Osteoblast (primary cell): ENCODE data around the gene C2CD2. TPM values are rescaled to one million over a fixed set of nuclear protein-coding genes. Genes with fewer than 3 reads are reported as not detected.

ENCODE experiments used
- DNase-seq: peaks from one replicate; pipeline ENCODE4 v3.0.0; 2011; ENCODE audit warnings: low spot score, mixed read lengths; ENCODE audit not compliant: insufficient read length; ENCODE audit errors: missing footprints
- H2AFZ ChIP-seq: 2 replicates; pipeline ENCODE4 v1.6.0; 2011; ENCODE audit warnings: mild to moderate bottlenecking, low read length
- H3K27ac ChIP-seq: 2 replicates; pipeline ENCODE4 v1.5.1; 2011; ENCODE audit warnings: mild to moderate bottlenecking, low read depth, low read length, moderate library complexity
- H3K27me3 ChIP-seq: 2 replicates; pipeline ENCODE4 v1.6.0; 2012; ENCODE audit warnings: mild to moderate bottlenecking, control low read depth, inconsistent platforms, low read length, moderate library complexity; ENCODE audit not compliant: insufficient read depth
- H3K36me3 ChIP-seq: 2 replicates; pipeline ENCODE4 v1.5.1; 2011; ENCODE audit warnings: mild to moderate bottlenecking, low read length, control low read depth, moderate library complexity; ENCODE audit not compliant: insufficient read depth
- H3K4me1 ChIP-seq: 2 replicates; pipeline ENCODE4 v1.5.1; 2011; ENCODE audit warnings: mild to moderate bottlenecking, low read length, control low read depth, moderate library complexity; ENCODE audit not compliant: insufficient read depth
- H3K4me2 ChIP-seq: 2 replicates; pipeline ENCODE4 v1.6.0; 2011; ENCODE audit warnings: mild to moderate bottlenecking, low read length; ENCODE audit not compliant: insufficient read depth
- H3K4me3 ChIP-seq: fragments of 200-600 bp; sonication (generic); 3 replicates; pipeline ENCODE4 v1.5.1; 2012; ENCODE audit warnings: mild to moderate bottlenecking, low read length, inconsistent platforms; ENCODE audit not compliant: insufficient read depth
- H3K79me2 ChIP-seq: 2 replicates; pipeline ENCODE4 v1.6.0; 2012; ENCODE audit warnings: mild to moderate bottlenecking, low read length, control low read depth, inconsistent platforms; ENCODE audit not compliant: insufficient read depth
- H3K9me3 ChIP-seq: 2 replicates; pipeline ENCODE4 v1.5.1; 2011; ENCODE audit warnings: low read depth, low read length, control low read depth
- H4K20me1 ChIP-seq: 2 replicates; pipeline ENCODE4 v1.6.0; 2012; ENCODE audit warnings: mild to moderate bottlenecking, low read length, control low read depth; ENCODE audit not compliant: insufficient read depth
- total RNA-seq: library from RNA; depleted of rRNA; stranded (reverse); fragments of >200 nt; gene quantifications from 2 replicates; pipeline ENCODE4 v1.2.3, GENCODE V29; 2012
- TF ChIP-seq, protein P1 (sequence below): IDR thresholded peaks from 2 replicates; pipeline ENCODE4 v1.5.1; 2011; ENCODE audit warnings: mild to moderate bottlenecking, low read depth, low read length, moderate library complexity; ENCODE audit errors: extremely low read depth

The C2CD2 gene
- total RNA-seq, 1 donor: 40.9 TPM

DNA sequence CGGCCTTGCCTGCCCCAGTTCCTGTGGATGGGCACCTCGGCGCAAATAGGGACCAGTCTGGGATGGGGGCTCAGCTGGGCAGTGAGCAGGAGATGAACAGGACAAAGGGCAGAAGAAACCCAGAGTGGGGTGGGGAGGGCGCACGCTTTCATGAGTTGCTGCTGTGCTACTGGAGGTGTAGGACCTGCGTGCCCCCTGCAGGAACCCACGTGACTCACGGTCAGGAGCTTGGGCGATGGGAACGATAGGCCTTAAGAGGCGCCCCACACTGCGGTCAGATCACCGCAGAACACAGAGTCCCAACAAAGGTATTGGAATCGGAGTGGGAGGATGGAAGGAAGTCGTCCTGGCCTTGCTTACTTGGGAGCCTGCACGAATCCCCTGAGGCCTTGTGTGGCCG, 91.8 kb downstream of the C2CD2 start:
- Histone ChIP-seq H3K9me3 (no peaks in the 10 kb centered on the region), H3K27ac (no peak overlapping the region), H3K27me3 (no peaks in the 10 kb centered on the region), H3K4me3 (no peak overlapping the region), H3K4me1 (peaks cover 7% of the 10 kb centered on the region), H4K20me1 (no peaks in the 10 kb centered on the region), H3K4me2 (no peak overlapping the region), H3K36me3 (peaks cover 7% of the 10 kb centered on the region), H2AFZ (no peak overlapping the region), H3K79me2 (peaks cover 33% of the 10 kb centered on the region)
- TF ChIP-seq, protein P1, sequence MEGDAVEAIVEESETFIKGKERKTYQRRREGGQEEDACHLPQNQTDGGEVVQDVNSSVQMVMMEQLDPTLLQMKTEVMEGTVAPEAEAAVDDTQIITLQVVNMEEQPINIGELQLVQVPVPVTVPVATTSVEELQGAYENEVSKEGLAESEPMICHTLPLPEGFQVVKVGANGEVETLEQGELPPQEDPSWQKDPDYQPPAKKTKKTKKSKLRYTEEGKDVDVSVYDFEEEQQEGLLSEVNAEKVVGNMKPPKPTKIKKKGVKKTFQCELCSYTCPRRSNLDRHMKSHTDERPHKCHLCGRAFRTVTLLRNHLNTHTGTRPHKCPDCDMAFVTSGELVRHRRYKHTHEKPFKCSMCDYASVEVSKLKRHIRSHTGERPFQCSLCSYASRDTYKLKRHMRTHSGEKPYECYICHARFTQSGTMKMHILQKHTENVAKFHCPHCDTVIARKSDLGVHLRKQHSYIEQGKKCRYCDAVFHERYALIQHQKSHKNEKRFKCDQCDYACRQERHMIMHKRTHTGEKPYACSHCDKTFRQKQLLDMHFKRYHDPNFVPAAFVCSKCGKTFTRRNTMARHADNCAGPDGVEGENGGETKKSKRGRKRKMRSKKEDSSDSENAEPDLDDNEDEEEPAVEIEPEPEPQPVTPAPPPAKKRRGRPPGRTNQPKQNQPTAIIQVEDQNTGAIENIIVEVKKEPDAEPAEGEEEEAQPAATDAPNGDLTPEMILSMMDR: no peak
- DNase-seq: no peak

DNA sequence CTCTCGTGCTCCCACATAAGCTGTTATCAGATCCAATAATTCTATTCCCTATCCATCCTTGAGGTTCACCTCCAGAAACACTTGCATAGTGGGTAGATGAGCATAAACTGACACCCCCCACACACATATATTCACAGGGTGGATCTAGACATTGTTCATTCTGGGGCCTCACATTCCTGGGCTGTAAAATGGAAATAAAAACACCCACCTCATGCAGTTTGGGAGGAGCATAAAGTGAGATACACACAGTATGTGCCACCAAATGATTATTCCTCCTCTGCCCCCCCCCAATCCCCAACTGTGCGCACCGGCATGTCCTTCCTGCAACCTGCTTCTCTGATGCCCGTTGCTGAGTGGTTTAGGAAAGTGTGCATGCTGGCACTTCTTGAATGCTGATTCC, 92.6 kb downstream of the C2CD2 start:
- TF ChIP-seq, protein P1: no peak
- no peak overlapping the region for H2AFZ ChIP-seq
- H3K27ac ChIP-seq: no peak overlapping the region
- peaks cover 25% of the 10 kb centered on the region for H3K79me2 ChIP-seq
- no peaks in the 10 kb centered on the region for H3K27me3 ChIP-seq
- H4K20me1 ChIP-seq: no peaks in the 10 kb centered on the region
- no peak overlapping the region for H3K4me2 ChIP-seq
- DNase-seq: no peak
- H3K36me3 ChIP-seq: peaks cover 14% of the 10 kb centered on the region
- no peaks in the 10 kb centered on the region for H3K9me3 ChIP-seq
- H3K4me3 ChIP-seq: no peak overlapping the region
- peaks cover 7% of the 10 kb centered on the region for H3K4me1 ChIP-seq

DNA sequence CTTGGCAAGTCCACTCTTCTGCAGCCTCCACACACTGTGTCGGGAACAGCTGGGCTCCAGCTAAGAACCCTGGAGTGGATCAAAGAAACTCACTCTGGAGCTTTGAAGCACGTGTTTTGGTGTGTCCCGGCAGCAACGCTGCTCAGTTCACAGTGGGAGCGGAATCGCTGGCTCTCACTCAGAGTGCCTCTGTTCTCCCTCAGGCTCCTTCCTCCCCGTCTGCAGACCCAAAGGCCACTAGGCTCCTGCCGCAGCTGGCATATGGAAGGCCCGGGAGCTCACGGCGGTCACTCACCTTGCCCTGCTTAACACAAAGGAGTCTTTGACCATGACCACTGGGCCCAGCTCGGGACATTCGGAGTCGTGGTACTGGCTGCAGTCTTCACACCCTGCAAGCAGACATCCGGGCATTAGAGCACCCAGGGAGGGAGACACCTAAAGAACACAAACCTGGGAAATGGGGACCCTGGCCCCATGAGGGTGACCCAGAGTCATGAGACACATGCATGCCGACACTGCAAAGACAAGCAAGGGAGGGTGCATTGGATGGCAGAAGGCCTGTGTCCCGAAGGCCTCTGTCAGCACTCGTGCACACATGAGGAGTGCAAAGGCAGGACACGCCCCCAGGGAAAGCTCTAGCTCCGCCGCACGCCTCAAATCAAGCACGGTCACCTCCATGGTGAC, 94.4 kb downstream of the C2CD2 start:
- H3K4me2 ChIP-seq: no peak overlapping the region
- no peak overlapping the region for H3K27ac ChIP-seq
- H4K20me1 ChIP-seq: no peaks in the 10 kb centered on the region
- H3K4me1 ChIP-seq: peaks cover 7% of the 10 kb centered on the region
- H3K36me3 ChIP-seq: peaks cover 22% of the 10 kb centered on the region
- no peak overlapping the region for H3K4me3 ChIP-seq
- TF ChIP-seq, protein P1: no peak
- H3K79me2 ChIP-seq: peaks cover 16% of the 10 kb centered on the region
- H2AFZ ChIP-seq: no peak overlapping the region
- H3K9me3 ChIP-seq: no peaks in the 10 kb centered on the region
- H3K27me3 ChIP-seq: no peaks in the 10 kb centered on the region
- no peak for DNase-seq

DNA sequence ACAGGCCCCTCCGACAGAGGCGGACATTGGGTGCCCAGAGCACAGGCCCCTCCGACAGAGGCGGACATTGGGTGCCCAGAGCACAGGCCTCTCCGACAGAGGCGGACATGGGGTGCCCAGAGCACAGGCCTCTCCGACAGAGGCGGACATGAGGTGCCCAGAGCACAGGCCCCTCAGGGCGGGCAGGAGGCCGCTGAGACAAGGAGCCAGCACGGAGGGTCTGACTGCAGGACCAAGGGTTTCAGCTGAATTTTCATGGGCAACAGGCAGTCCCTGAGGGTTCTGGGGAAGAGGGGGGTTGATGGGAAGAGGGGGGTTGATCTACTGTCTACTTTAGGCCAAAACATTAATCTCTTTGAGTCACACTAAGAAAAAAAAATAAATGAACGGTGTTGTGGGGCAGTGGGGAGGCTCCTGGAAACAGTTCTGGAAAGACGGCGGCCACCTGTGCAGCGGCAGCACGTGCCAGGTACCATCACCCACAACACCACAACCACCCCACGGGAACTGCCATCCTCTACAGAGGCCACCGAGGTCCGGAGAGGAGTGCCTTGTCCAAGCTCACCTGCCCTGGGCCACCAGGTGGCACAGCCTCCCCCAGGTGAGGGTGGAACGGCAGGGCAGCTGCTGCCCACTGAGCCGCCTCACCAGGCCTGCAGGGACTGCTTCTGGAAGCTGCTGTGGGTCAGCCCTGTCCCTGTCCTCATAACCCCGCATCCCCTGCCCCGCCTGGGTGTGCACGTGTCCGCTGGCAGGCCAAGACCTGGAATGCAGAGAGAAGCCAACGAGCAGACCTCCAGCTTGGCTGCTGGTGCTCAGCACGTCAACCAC, 95.1 kb downstream of the C2CD2 start:
- Histone ChIP-seq H2AFZ (no peak overlapping the region), H3K27ac (no peak overlapping the region)

More for the DNA sequence above, 95.1 kb downstream of the C2CD2 start:
- DNase-seq: peak; percentile 46
- TF ChIP-seq, protein P1: no peak
- H3K79me2 ChIP-seq: peaks cover 14% of the 10 kb centered on the region
- H3K36me3 ChIP-seq: peaks cover 27% of the 10 kb centered on the region
- H4K20me1 ChIP-seq: no peaks in the 10 kb centered on the region
- no peaks in the 10 kb centered on the region for H3K27me3 ChIP-seq
- H3K4me2 ChIP-seq: no peak overlapping the region
- peaks cover 7% of the 10 kb centered on the region for H3K4me1 ChIP-seq
- H3K4me3 ChIP-seq: no peak overlapping the region
- no peaks in the 10 kb centered on the region for H3K9me3 ChIP-seq
